Osteoblast (primary cell): ENCODE data around the gene ZNF618. TPM values are rescaled to one million over a fixed set of nuclear protein-coding genes. Genes with fewer than 3 reads are reported as not detected.

Experiments
- DNase-seq: peaks from one replicate; pipeline ENCODE4 v3.0.0; 2011; ENCODE audit warnings: low spot score, mixed read lengths; ENCODE audit not compliant: insufficient read length; ENCODE audit errors: missing footprints
- H2AFZ ChIP-seq: 2 replicates; pipeline ENCODE4 v1.6.0; 2011; ENCODE audit warnings: mild to moderate bottlenecking, low read length
- H3K27ac ChIP-seq: 2 replicates; pipeline ENCODE4 v1.5.1; 2011; ENCODE audit warnings: mild to moderate bottlenecking, low read depth, low read length, moderate library complexity
- H3K27me3 ChIP-seq: 2 replicates; pipeline ENCODE4 v1.6.0; 2012; ENCODE audit warnings: mild to moderate bottlenecking, control low read depth, inconsistent platforms, low read length, moderate library complexity; ENCODE audit not compliant: insufficient read depth
- H3K36me3 ChIP-seq: 2 replicates; pipeline ENCODE4 v1.5.1; 2011; ENCODE audit warnings: mild to moderate bottlenecking, low read length, control low read depth, moderate library complexity; ENCODE audit not compliant: insufficient read depth
- H3K4me1 ChIP-seq: 2 replicates; pipeline ENCODE4 v1.5.1; 2011; ENCODE audit warnings: mild to moderate bottlenecking, low read length, control low read depth, moderate library complexity; ENCODE audit not compliant: insufficient read depth
- H3K4me2 ChIP-seq: 2 replicates; pipeline ENCODE4 v1.6.0; 2011; ENCODE audit warnings: mild to moderate bottlenecking, low read length; ENCODE audit not compliant: insufficient read depth
- H3K4me3 ChIP-seq: fragments of 200-600 bp; sonication (generic); 3 replicates; pipeline ENCODE4 v1.5.1; 2012; ENCODE audit warnings: mild to moderate bottlenecking, low read length, inconsistent platforms; ENCODE audit not compliant: insufficient read depth
- H3K79me2 ChIP-seq: 2 replicates; pipeline ENCODE4 v1.6.0; 2012; ENCODE audit warnings: mild to moderate bottlenecking, low read length, control low read depth, inconsistent platforms; ENCODE audit not compliant: insufficient read depth
- H3K9me3 ChIP-seq: 2 replicates; pipeline ENCODE4 v1.5.1; 2011; ENCODE audit warnings: low read depth, low read length, control low read depth
- H4K20me1 ChIP-seq: 2 replicates; pipeline ENCODE4 v1.6.0; 2012; ENCODE audit warnings: mild to moderate bottlenecking, low read length, control low read depth; ENCODE audit not compliant: insufficient read depth
- CTCF ChIP-seq: IDR thresholded peaks from 2 replicates; pipeline ENCODE4 v1.5.1; 2011; ENCODE audit warnings: mild to moderate bottlenecking, low read depth, low read length, moderate library complexity; ENCODE audit errors: extremely low read depth
- total RNA-seq: library from RNA; depleted of rRNA; stranded (reverse); fragments of >200 nt; gene quantifications from 2 replicates; pipeline ENCODE4 v1.2.3, GENCODE V29; 2012

Gene ZNF618
- total RNA-seq, 1 donor = 10.1 TPM

GRCh38 chr9:113953531-113953930 is 77.4 kb downstream of the ZNF618 start:
- peaks cover 7% of the 10 kb centered on the region for H4K20me1 ChIP-seq
- H3K79me2 ChIP-seq = peaks cover 70% of the 10 kb centered on the region
- H3K27ac ChIP-seq = peak overlapping the region; percentile 56
- no peak overlapping the region for H3K4me3 ChIP-seq
- peak overlapping the region; percentile 1 for H3K4me2 ChIP-seq
- peaks cover 63% of the 10 kb centered on the region for H3K4me1 ChIP-seq
- TF ChIP-seq CTCF = no peak
- no peak overlapping the region for H2AFZ ChIP-seq
- no peak for DNase-seq
- no peaks in the 10 kb centered on the region for H3K36me3 ChIP-seq
- no peaks in the 10 kb centered on the region for H3K9me3 ChIP-seq
- no peaks in the 10 kb centered on the region for H3K27me3 ChIP-seq

GRCh38 chr9:113954591-113954990 is 78.5 kb downstream of the ZNF618 start:
- no peak for DNase-seq
- H4K20me1 ChIP-seq = peaks cover 7% of the 10 kb centered on the region
- H3K4me2 ChIP-seq = peak overlapping the region; percentile 75
- peaks cover 64% of the 10 kb centered on the region for H3K79me2 ChIP-seq
- peaks cover 63% of the 10 kb centered on the region for H3K4me1 ChIP-seq
- no peak overlapping the region for H3K4me3 ChIP-seq
- no peak overlapping the region for H2AFZ ChIP-seq
- no peaks in the 10 kb centered on the region for H3K9me3 ChIP-seq
- TF ChIP-seq CTCF = no peak
- H3K36me3 ChIP-seq = no peaks in the 10 kb centered on the region
- H3K27ac ChIP-seq = peak overlapping the region; percentile 71
- H3K27me3 ChIP-seq = no peaks in the 10 kb centered on the region

DNA sequence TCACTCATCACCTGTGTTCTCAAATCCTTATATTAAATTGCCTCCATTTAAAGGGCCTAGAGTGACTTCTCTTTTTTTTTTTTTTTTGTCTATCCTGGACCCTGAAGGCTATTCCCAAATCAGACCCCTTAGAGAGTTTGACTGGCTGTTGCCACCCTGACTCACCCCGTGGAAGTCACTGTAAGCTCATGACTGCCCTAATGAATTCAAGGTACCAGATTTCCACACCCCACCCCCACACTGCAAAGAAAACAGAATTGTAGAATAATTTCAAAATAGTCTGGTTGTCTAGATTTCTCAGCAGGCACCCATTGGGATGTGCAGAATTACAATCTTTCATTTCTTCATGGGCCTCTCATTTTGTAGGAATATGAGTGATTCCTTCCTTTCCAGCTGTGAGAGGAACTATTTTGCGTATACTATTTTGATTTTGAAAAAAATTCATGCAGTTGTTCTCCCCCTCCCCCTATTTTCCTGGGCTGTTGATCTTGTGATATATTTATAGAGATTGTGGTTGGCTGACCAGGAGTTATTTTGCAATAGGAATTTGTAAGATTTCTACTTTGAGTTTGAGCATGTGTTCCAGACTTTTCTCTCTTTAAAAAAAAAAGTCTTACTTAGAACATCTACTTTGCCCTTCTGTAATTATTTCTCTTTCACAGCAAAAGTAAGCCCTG is 79.1 kb downstream of the ZNF618 start:
- Histone ChIP-seq H3K36me3 (no peaks in the 10 kb centered on the region), H3K27me3 (no peaks in the 10 kb centered on the region), H2AFZ (no peak overlapping the region), H4K20me1 (peaks cover 5% of the 10 kb centered on the region), H3K4me3 (peak overlapping the region; percentile 17), H3K79me2 (peaks cover 63% of the 10 kb centered on the region), H3K27ac (peak overlapping the region; percentile 71), H3K4me2 (peak overlapping the region; percentile 75), H3K4me1 (peaks cover 63% of the 10 kb centered on the region), H3K9me3 (no peaks in the 10 kb centered on the region)
- peak; percentile 79 for DNase-seq
- TF ChIP-seq CTCF = no peak

- Histone ChIP-seq H3K9me3 (no peaks in the 10 kb centered on the region), H3K4me1 (peaks cover 63% of the 10 kb centered on the region), H3K79me2 (peaks cover 63% of the 10 kb centered on the region), H3K36me3 (no peaks in the 10 kb centered on the region), H4K20me1 (no peaks in the 10 kb centered on the region), H3K4me2 (peak overlapping the region; percentile 77), H3K27me3 (no peaks in the 10 kb centered on the region), H2AFZ (no peak overlapping the region), H3K4me3 (no peak overlapping the region), H3K27ac (peak overlapping the region; percentile 89)
- no peak for DNase-seq
- TF ChIP-seq CTCF = no peak
Measured at GRCh38 chr9:113956901-113957300, 80.8 kb downstream of the ZNF618 start.
